Fibroblast of lung (primary cell): Measurements from ENCODE around the gene XRN2.

Experiments used
- CTCF ChIP-seq, 2 donors: IDR thresholded peaks in 1 of 2; conservative IDR thresholded peaks in 1 of 2; 1 replicate in 1 of 2; 2 replicates in 1 of 2; pipeline ENCODE4 v1.5.1; 2011 to 2012; ENCODE audit warnings: low read length in 2 of 2, control low read depth in 1 of 2, inconsistent platforms in 1 of 2, low read depth in 1 of 2, mild to moderate bottlenecking in 1 of 2
- EZH2 ChIP-seq: IDR thresholded peaks from 2 replicates; pipeline ENCODE4 v1.5.1; 2012; ENCODE audit warnings: low read length, control low read depth, mild to moderate bottlenecking; ENCODE audit errors: missing control alignments

DNA sequence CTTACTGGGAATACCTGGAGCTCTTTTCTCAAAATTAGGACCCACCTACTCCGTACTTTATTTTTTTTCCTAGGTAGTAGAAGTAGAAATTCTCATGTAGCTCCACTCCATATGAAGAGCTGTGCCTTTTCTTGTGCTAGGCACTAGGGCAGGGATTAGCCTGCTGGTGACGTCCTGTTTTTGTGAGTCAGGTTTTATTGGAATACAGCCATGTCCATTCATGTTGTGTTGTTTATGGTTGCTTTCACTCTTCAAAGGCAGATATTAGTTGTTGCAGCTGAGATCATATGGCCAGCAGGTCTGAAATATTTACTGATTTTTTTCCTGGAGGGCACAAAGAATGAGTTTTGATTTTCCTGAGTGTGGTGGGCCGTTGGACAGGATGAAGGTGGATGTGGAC lies 20.5 kb downstream of the XRN2 start:
- TF ChIP-seq CTCF (conservative IDR thresholded peaks at IDR 0.05 in 1 of 2, IDR thresholded peaks at IDR 0.05 in 1 of 2; ENCODE audit: low read depth in 1 of 2, low read length in 2 of 2) (no peak), EZH2 (no peak)
